ENCODE data around the gene CASP5. TPM values are rescaled to one million over a fixed set of nuclear protein-coding genes. Genes with fewer than 3 reads are reported as not detected.
A peak's percentile ranks its signal among the peaks of the same experiment; 100 is the strongest.

The CASP5 gene
- total RNA-seq, 6 donors from 2014 or later = 1.0 to 4.1 (median 3.2) TPM; not detected in 2

DNA sequence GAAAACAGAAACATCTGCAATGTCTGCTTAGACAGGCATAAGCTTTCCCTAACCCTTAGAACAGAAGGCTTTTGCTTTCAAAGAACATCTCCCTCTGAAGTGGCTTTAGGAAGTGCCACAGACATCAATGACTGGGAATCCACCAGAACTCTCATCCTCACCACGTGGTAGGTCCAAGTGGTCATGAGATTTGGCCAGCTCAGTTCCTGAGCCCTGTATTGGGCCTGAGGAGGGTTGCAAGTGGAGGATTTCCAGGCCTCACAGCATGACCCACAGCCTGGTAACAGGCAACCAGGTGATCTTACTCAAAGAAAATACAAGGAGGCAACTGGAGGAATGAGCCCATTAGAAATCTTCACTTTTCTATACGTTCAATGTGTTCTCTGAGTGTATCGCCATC lies 10.4 kb upstream of the CASP5 start:
- H3K4me1 ChIP-seq = peaks cover 18 to 33% (median 28%) of the 10 kb centered on the region in 4 donors
- H3K9me3 ChIP-seq = no peaks in the 10 kb centered on the region
- peak in 1 of 2 donors; percentile 54 for TF ChIP-seq POLR2AphosphoS5 (IDR thresholded peaks at IDR 0.05)
- TF ChIP-seq, protein P1, sequence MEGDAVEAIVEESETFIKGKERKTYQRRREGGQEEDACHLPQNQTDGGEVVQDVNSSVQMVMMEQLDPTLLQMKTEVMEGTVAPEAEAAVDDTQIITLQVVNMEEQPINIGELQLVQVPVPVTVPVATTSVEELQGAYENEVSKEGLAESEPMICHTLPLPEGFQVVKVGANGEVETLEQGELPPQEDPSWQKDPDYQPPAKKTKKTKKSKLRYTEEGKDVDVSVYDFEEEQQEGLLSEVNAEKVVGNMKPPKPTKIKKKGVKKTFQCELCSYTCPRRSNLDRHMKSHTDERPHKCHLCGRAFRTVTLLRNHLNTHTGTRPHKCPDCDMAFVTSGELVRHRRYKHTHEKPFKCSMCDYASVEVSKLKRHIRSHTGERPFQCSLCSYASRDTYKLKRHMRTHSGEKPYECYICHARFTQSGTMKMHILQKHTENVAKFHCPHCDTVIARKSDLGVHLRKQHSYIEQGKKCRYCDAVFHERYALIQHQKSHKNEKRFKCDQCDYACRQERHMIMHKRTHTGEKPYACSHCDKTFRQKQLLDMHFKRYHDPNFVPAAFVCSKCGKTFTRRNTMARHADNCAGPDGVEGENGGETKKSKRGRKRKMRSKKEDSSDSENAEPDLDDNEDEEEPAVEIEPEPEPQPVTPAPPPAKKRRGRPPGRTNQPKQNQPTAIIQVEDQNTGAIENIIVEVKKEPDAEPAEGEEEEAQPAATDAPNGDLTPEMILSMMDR (IDR thresholded peaks at IDR 0.05) = no peak
- peak in 1 of 4 donors; percentile 10 for TF ChIP-seq POLR2A (IDR thresholded peaks at IDR 0.05)
- TF ChIP-seq EP300 (IDR thresholded peaks at IDR 0.05) = no peak
- no peaks in the 10 kb centered on the region for H3K27me3 ChIP-seq
- DNase-seq (peak in 1 of 2 donors; percentile 40), ATAC-seq (ENCODE audit: low FRiP score in 2 of 2) (peak in 1 of 2 donors; percentile 44)
- peak overlapping the region in 3 of 4 donors; percentile 82 to 89 (median 83) for H3K27ac ChIP-seq
- peaks cover 5 to 28% (median 15%) of the 10 kb centered on the region in 4 donors for H3K36me3 ChIP-seq
- H3K4me3 ChIP-seq = peak overlapping the region in 3 of 4 donors; percentile 38 to 58 (median 54)
- 62 to 76% methylated on average over 3 of the region's 3 CpGs for WGBS, 2 donors

GRCh38 chr11:105032495-105032894 lies 9.5 kb upstream of the CASP5 start:
- no peaks in the 10 kb centered on the region for H3K27me3 ChIP-seq
- DNase-seq (no peak), ATAC-seq (ENCODE audit: low FRiP score in 2 of 2) (no peak)
- H3K4me3 ChIP-seq = peak overlapping the region in 2 of 4 donors; percentile 54 to 58
- H3K4me1 ChIP-seq = peaks cover 18 to 33% (median 28%) of the 10 kb centered on the region in 4 donors
- peaks cover 5 to 35% (median 15%) of the 10 kb centered on the region in 4 donors for H3K36me3 ChIP-seq
- no peaks in the 10 kb centered on the region for H3K9me3 ChIP-seq
- 64 to 66% methylated on average over 2 of the region's 2 CpGs for WGBS, 2 donors
- H3K27ac ChIP-seq = peak overlapping the region in 3 of 4 donors; percentile 82 to 89 (median 83)
- TF ChIP-seq POLR2AphosphoS5 (IDR thresholded peaks at IDR 0.05) (no peak), EP300 (IDR thresholded peaks at IDR 0.05) (no peak), POLR2A (IDR thresholded peaks at IDR 0.05) (no peak)
- TF ChIP-seq, protein P1 (IDR thresholded peaks at IDR 0.05) = no peak

DNA sequence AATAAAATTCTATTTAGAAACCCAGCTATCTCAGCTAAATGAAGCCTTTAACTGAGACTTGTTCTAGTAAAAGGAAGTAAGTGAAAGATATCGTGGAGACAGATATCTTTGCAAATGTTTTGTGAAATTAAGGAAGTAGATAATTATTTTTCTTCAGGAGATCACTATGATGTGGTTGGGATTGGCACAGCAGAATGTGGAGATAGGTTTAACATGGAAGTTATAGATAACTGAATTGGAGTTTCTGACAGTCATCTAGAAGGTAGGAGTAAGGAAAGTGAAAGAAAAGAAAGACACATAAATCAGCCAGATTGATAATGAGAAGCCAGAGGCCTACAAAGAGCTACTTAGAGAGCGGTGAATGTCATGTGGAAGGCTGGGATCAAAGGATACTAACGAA lies 4.7 kb upstream of the CASP5 start:
- ATAC-seq (ENCODE audit: low FRiP score in 2 of 2) (no peak), DNase-seq (no peak)
- TF ChIP-seq POLR2AphosphoS5 (IDR thresholded peaks at IDR 0.05) (no peak), POLR2A (IDR thresholded peaks at IDR 0.05) (no peak), EP300 (IDR thresholded peaks at IDR 0.05) (no peak)
- TF ChIP-seq, protein P1 (IDR thresholded peaks at IDR 0.05) = no peak
- WGBS, 2 donors = 67 to 73% methylated on average over 3 of the region's 3 CpGs
- no peaks in the 10 kb centered on the region for H3K9me3 ChIP-seq
- no peak overlapping the region for H3K27ac ChIP-seq
- H3K27me3 ChIP-seq = no peaks in the 10 kb centered on the region
- no peak overlapping the region for H3K4me3 ChIP-seq
- H3K36me3 ChIP-seq = peaks cover 5 to 56% (median 24%) of the 10 kb centered on the region in 4 donors
- peaks cover 3 to 15% (median 12%) of the 10 kb centered on the region in 4 donors for H3K4me1 ChIP-seq

DNA sequence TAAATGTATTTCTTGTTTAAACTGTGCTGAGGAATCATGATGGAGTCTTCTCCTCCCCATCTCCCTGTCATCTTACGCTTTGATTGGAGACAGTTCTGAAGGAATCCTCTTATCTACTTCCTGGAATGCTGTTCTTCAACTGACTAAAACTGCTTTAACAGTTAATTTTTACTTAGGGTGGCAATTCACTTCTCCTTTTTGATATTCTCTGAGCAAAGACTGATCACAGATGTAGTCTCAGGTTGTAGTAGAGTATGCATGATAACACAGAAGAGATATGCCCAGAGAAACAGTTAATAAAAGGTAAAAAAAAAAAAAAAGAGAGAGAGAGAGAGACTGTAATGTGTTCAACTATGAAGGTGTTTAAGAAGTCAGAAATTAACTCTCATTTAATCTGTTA lies 1.4 kb upstream of the CASP5 start:
- Histone ChIP-seq H3K9me3 (no peaks in the 10 kb centered on the region), H3K27me3 (no peaks in the 10 kb centered on the region), H3K36me3 (peaks cover 0 to 39% (median 9%) of the 10 kb centered on the region in 4 donors), H3K4me3 (no peak overlapping the region), H3K4me1 (peaks cover 0 to 8% (median 5%) of the 10 kb centered on the region in 4 donors), H3K27ac (no peak overlapping the region)
- no peak for ATAC-seq (ENCODE audit: low FRiP score in 2 of 2)
- TF ChIP-seq POLR2AphosphoS5 (IDR thresholded peaks at IDR 0.05) = no peak
- 62 to 64% methylated on average over 1 of the region's 1 CpG for WGBS, 2 donors
- no peak for DNase-seq

- no peak for ATAC-seq (ENCODE audit: low FRiP score in 2 of 2)
Measured at GRCh38 chr11:105022527-105022926, 441 bp downstream of the CASP5 start.

More at GRCh38 chr11:105022527-105022926, 441 bp downstream of the CASP5 start:
- 33 to 64% methylated on average over 2 of the region's 2 CpGs for WGBS, 2 donors
- TF ChIP-seq EP300 (IDR thresholded peaks at IDR 0.05) (no peak), POLR2AphosphoS5 (IDR thresholded peaks at IDR 0.05) (no peak), POLR2A (IDR thresholded peaks at IDR 0.05) (no peak)
- TF ChIP-seq, protein P1 (IDR thresholded peaks at IDR 0.05) = no peak
- peaks cover 0 to 8% (median 5%) of the 10 kb centered on the region in 4 donors for H3K4me1 ChIP-seq
- no peaks in the 10 kb centered on the region for H3K27me3 ChIP-seq
- peaks cover 0 to 22% (median 9%) of the 10 kb centered on the region in 4 donors for H3K36me3 ChIP-seq
- H3K9me3 ChIP-seq = no peaks in the 10 kb centered on the region
- H3K4me3 ChIP-seq = no peak overlapping the region
- no peak for DNase-seq
- peak overlapping the region in 1 of 4 donors; percentile 26 for H3K27ac ChIP-seq
